Neural cell (in vitro differentiated cells): ENCODE measurements around the gene CPNE4. TPM values are rescaled to one million over a fixed set of nuclear protein-coding genes. Genes with fewer than 3 reads are reported as not detected.

Experiments used
- H2AFZ ChIP-seq: fragments of 200-600, 300-800 bp; sonication (generic), shearing (Covaris generic); 2 replicates; pipeline ENCODE4 v1.6.0; 2014; ENCODE audit warnings: low read depth, mild to moderate bottlenecking, antibody characterized with exemption, low read length, moderate library complexity
- H3F3A ChIP-seq: fragments of 200-600 bp; shearing (Covaris generic); 2 replicates; pipeline ENCODE4 v1.6.1; 2016; ENCODE audit warnings: mild to moderate bottlenecking, moderate library complexity, mixed read lengths, antibody characterized with exemption, low read length; ENCODE audit not compliant: insufficient read depth, poor library complexity, severe bottlenecking
- H3K27ac ChIP-seq: fragments of 200-600, 300-800 bp; sonication (generic), shearing (Covaris generic); 2 replicates; pipeline ENCODE4 v1.5.1; 2014; ENCODE audit warnings: mild to moderate bottlenecking, low read length, moderate library complexity
- H3K27me3 ChIP-seq: fragments of 300-800, 200-600 bp; sonication (generic), shearing (Covaris generic); 2 replicates; pipeline ENCODE4 v1.6.0; 2014; ENCODE audit warnings: mild to moderate bottlenecking, low read depth, low read length, moderate library complexity; ENCODE audit not compliant: insufficient read depth
- H3K36me3 ChIP-seq: fragments of 300-800, 200-600 bp; sonication (generic), shearing (Covaris generic); 2 replicates; pipeline ENCODE4 v1.5.1; 2014; ENCODE audit warnings: mild to moderate bottlenecking, antibody characterized with exemption, low read length, moderate library complexity; ENCODE audit not compliant: insufficient read depth
- H3K4me2 ChIP-seq: fragments of 300-800, 200-600 bp; sonication (generic), shearing (Covaris generic); 2 replicates; pipeline ENCODE4 v1.6.0; 2014; ENCODE audit warnings: mild to moderate bottlenecking, low read length
- H3K4me3 ChIP-seq: fragments of 300-800, 200-600 bp; sonication (generic), shearing (Covaris generic); 2 replicates; pipeline ENCODE4 v1.5.1; 2014; ENCODE audit warnings: mild to moderate bottlenecking, low read length, moderate library complexity
- H3K79me2 ChIP-seq: fragments of 200-600 bp; shearing (Covaris generic); replicated peaks from 2 replicates; pipeline ENCODE4 v1.6.0; 2014; ENCODE audit warnings: mild to moderate bottlenecking, low read length, moderate library complexity; ENCODE audit not compliant: insufficient read depth
- H3K9ac ChIP-seq: fragments of 300-800, 200-600 bp; sonication (generic), shearing (Covaris generic); 2 replicates; pipeline ENCODE4 v1.6.1; 2016; ENCODE audit warnings: mild to moderate bottlenecking, low read length, mixed read lengths
- H3K9me2 ChIP-seq: fragments of 200-600 bp; shearing (Covaris generic); 2 replicates; pipeline ENCODE4 v1.6.1; 2016; ENCODE audit warnings: mild to moderate bottlenecking, low read length, mixed read lengths; ENCODE audit not compliant: insufficient read depth
- H3K9me3 ChIP-seq: fragments of 200-600, 300-800 bp; sonication (generic), shearing (Covaris generic); 2 replicates; pipeline ENCODE4 v1.6.1; 2016; ENCODE audit warnings: mild to moderate bottlenecking, mixed run types, low read length, moderate library complexity, mixed read lengths
- H4K20me1 ChIP-seq: fragments of 200-600 bp; shearing (Covaris generic); 2 replicates; pipeline ENCODE4 v1.6.1; 2016; ENCODE audit warnings: mild to moderate bottlenecking, mixed run types; ENCODE audit not compliant: insufficient read depth
- CTCF ChIP-seq: fragments of 450-650 bp; IDR thresholded peaks from 2 replicates; pipeline ENCODE4 v1.5.1; 2014; ENCODE audit warnings: antibody characterized with exemption, mild to moderate bottlenecking, moderate library complexity; ENCODE audit not compliant: poor library complexity, severe bottlenecking
- EP300 ChIP-seq: fragments of 450-650 bp; conservative IDR thresholded peaks from 2 replicates; pipeline ENCODE4 v1.6.1; 2014; ENCODE audit warnings: antibody characterized with exemption, mild to moderate bottlenecking, moderate library complexity; ENCODE audit not compliant: poor library complexity, severe bottlenecking
- EZH2 ChIP-seq: fragments of 200-600, 300-800 bp; shearing (Covaris generic), sonication (generic); IDR thresholded peaks from 2 replicates; pipeline ENCODE4 v1.6.1; 2014; ENCODE audit warnings: antibody characterized with exemption, low read length, borderline replicate concordance, mild to moderate bottlenecking; ENCODE audit not compliant: insufficient read depth, poor library complexity, severe bottlenecking
- MXI1 ChIP-seq: fragments of 450-650 bp; conservative IDR thresholded peaks from 2 replicates; pipeline ENCODE4 v1.6.1; 2014; ENCODE audit warnings: antibody characterized with exemption, mild to moderate bottlenecking; ENCODE audit not compliant: poor library complexity, severe bottlenecking
- POLR2AphosphoS5 ChIP-seq: IDR thresholded peaks from 2 replicates; pipeline ENCODE4 v1.6.1; 2012
- RAD21 ChIP-seq: fragments of 450-650 bp; conservative IDR thresholded peaks from 2 replicates; pipeline ENCODE4 v1.6.1; 2014; ENCODE audit warnings: antibody characterized with exemption, mild to moderate bottlenecking, moderate library complexity
- REST ChIP-seq: IDR thresholded peaks from 2 replicates; pipeline ENCODE4 v1.6.1; 2012; ENCODE audit warnings: borderline replicate concordance
- SMC3 ChIP-seq: fragments of 450-650 bp; conservative IDR thresholded peaks from 2 replicates; pipeline ENCODE4 v1.6.1; 2014; ENCODE audit warnings: antibody characterized with exemption, mild to moderate bottlenecking, moderate library complexity; ENCODE audit not compliant: poor library complexity
- TAF1 ChIP-seq: IDR thresholded peaks from 2 replicates; pipeline ENCODE4 v1.6.1; 2012; ENCODE audit warnings: low read depth
- polyA plus RNA-seq: library from polyadenylated mRNA; depleted of rRNA; stranded (reverse); fragments of >200 nt; gene quantifications from 2 replicates; pipeline ENCODE4 v1.2.3, GENCODE V29; 2014

The CPNE4 gene
- polyA plus RNA-seq, 1 donor from 2014 or later: 0.59 TPM

GRCh38 chr3:132003685-132004084, 31.1 kb downstream of the CPNE4 start:
- Histone ChIP-seq H3K27me3 (no peaks in the 10 kb centered on the region), H3K9me3 (no peaks in the 10 kb centered on the region), H3F3A (no peaks in the 10 kb centered on the region), H3K27ac (no peak overlapping the region), H2AFZ (no peak overlapping the region), H3K9ac (no peak overlapping the region), H3K36me3 (no peaks in the 10 kb centered on the region), H3K4me2 (no peak overlapping the region), H3K4me3 (no peak overlapping the region), H3K9me2 (no peaks in the 10 kb centered on the region), H3K79me2 (no peaks in the 10 kb centered on the region), H4K20me1 (no peaks in the 10 kb centered on the region)
- TF ChIP-seq EZH2 (no peak), TAF1 (no peak), POLR2AphosphoS5 (no peak), EP300 (no peak), RAD21 (no peak), MXI1 (no peak), REST (no peak), SMC3 (no peak), CTCF (no peak)

GRCh38 chr3:132001999-132002398, 32.8 kb downstream of the CPNE4 start:
- H3K9me2 ChIP-seq: no peaks in the 10 kb centered on the region
- no peaks in the 10 kb centered on the region for H3K36me3 ChIP-seq
- no peak overlapping the region for H3K4me3 ChIP-seq
- H3F3A ChIP-seq: no peaks in the 10 kb centered on the region
- no peaks in the 10 kb centered on the region for H3K79me2 ChIP-seq
- TF ChIP-seq CTCF (no peak), TAF1 (no peak)
- H3K9ac ChIP-seq: no peak overlapping the region
- no peak overlapping the region for H2AFZ ChIP-seq
- H4K20me1 ChIP-seq: no peaks in the 10 kb centered on the region
- no peaks in the 10 kb centered on the region for H3K9me3 ChIP-seq
- no peak overlapping the region for H3K4me2 ChIP-seq
- H3K27ac ChIP-seq: no peak overlapping the region
- H3K27me3 ChIP-seq: no peaks in the 10 kb centered on the region
